Transverse colon (tissue), 4 donors: Measurements from ENCODE around the gene MAL. TPM values are rescaled to one million over a fixed set of nuclear protein-coding genes. Genes with fewer than 3 reads are reported as not detected.

ENCODE experiments used
- DNase-seq: peaks from one replicate; pipeline ENCODE4 v3.0.0-alpha.2; 2019
- H3K27ac ChIP-seq, 4 donors: fragments of 200-600 bp; sonication (generic); 2 replicates each; pipeline ENCODE4 v1.5.1; 2016 to 2018; ENCODE audit warnings: inconsistent platforms in 4 of 4
- H3K27me3 ChIP-seq: fragments of 200-600 bp; sonication (generic); 2 replicates; pipeline ENCODE4 v1.5.1; 2017; ENCODE audit warnings: inconsistent platforms
- H3K36me3 ChIP-seq, 4 donors: fragments of 200-600 bp; sonication (generic); 2 replicates each; pipeline ENCODE4 v1.5.1; 2017 to 2019; ENCODE audit warnings: inconsistent platforms in 4 of 4
- H3K4me1 ChIP-seq, 4 donors: fragments of 200-600 bp; sonication (generic); 2 replicates each; pipeline ENCODE4 v1.5.1; 2017 to 2020; ENCODE audit warnings: inconsistent platforms in 4 of 4
- H3K4me3 ChIP-seq, 4 donors: fragments of 200-600 bp; sonication (generic); 1 replicate in 1 of 4; 2 replicates in 3 of 4; pipeline versions ENCODE4 v1.5.1 to v1.6.1; 2017 to 2019; ENCODE audit warnings: inconsistent platforms in 4 of 4
- H3K9me3 ChIP-seq, 2 donors: fragments of 200-600 bp; sonication (generic); 2 replicates each; pipeline ENCODE4 v1.5.1; 2017 to 2019; ENCODE audit warnings: inconsistent platforms in 2 of 2
- EP300 ChIP-seq: sonication (generic); formaldehyde crosslinking; IDR thresholded peaks from one replicate; pipeline ENCODE4 v1.6.1; 2017; ENCODE audit warnings: antibody characterized with exemption, low read depth
- POLR2A ChIP-seq: fragments of 450-650 bp; IDR thresholded peaks from one replicate; pipeline ENCODE4 v1.6.1; 2016; ENCODE audit warnings: antibody characterized with exemption, mild to moderate bottlenecking, moderate library complexity
- POLR2AphosphoS5 ChIP-seq, 3 donors: sonication (generic); formaldehyde crosslinking; IDR thresholded peaks; one replicate each; pipeline ENCODE4 v1.6.1; 2016; ENCODE audit warnings: antibody characterized with exemption in 3 of 3
- WGBS, 2 donors: methylation state at CpG; one replicate each; pipeline ENCODE4 v1.1.5; 2018; ENCODE audit warnings: low coverage in 1 of 2; 5-methylcytosine and 5-hydroxymethylcytosine counted together
- in situ Hi-C, 4 donors: fragments of 200-750 bp; cut with MboI; loops; one replicate each; pipeline versions ENCODE4 v1.15.0 to v1.15.1; 2017; ENCODE audit warnings: low sequenced_read_pairs in 3 of 4, low pct_ligation_motif_present in 1 of 4, low pct_unique_long_range_greater_than_20kb in 1 of 4
- intact Hi-C: fragments of 100-400 bp; cut with DNase I; formaldehyde crosslinking; loops from one replicate; pipeline ENCODE4 v1.15.1; 2023; ENCODE audit warnings: low total_unique reads
- total RNA-seq, 4 donors: library from RNA; depleted of rRNA; stranded (reverse); fragments of >200 nt; gene quantifications; one replicate each; pipeline ENCODE4 v1.1.0, GENCODE V29; 2016
- TF ChIP-seq, protein P1 (sequence below), 5 experiments: fragments of 200-600 bp in 3 of 5; fragments of 450-650 bp in 2 of 5; sonication (generic) in 3 of 5; IDR thresholded peaks; 1 replicate in 2 of 5; 2 replicates in 3 of 5; pipeline ENCODE4 v1.5.1; 2016 to 2017; ENCODE audit warnings: antibody characterized with exemption in 5 of 5, inconsistent platforms in 3 of 5, mild to moderate bottlenecking in 2 of 5, moderate library complexity in 1 of 5

Gene MAL
- total RNA-seq, 4 donors from 2014 or later: 3.7 to 14.3 (median 5.1) TPM

- intact Hi-C loops (no loop called here), in situ Hi-C loops (no loop called here)
- H3K4me3 ChIP-seq: peak overlapping the region in 2 of 4 donors; percentile 29 to 45
- peaks cover 0 to 23% (median 16%) of the 10 kb centered on the region in 4 donors for H3K4me1 ChIP-seq
- H3K27me3 ChIP-seq: peaks cover 65% of the 10 kb centered on the region
- DNase-seq: no peak
- H3K27ac ChIP-seq: peak overlapping the region in 2 of 4 donors; percentile 43 to 58
- no peaks in the 10 kb centered on the region for H3K9me3 ChIP-seq
- TF ChIP-seq POLR2AphosphoS5 (IDR thresholded peaks at IDR 0.05) (no peak), POLR2A (no peak), EP300 (no peak)
- TF ChIP-seq, protein P1, sequence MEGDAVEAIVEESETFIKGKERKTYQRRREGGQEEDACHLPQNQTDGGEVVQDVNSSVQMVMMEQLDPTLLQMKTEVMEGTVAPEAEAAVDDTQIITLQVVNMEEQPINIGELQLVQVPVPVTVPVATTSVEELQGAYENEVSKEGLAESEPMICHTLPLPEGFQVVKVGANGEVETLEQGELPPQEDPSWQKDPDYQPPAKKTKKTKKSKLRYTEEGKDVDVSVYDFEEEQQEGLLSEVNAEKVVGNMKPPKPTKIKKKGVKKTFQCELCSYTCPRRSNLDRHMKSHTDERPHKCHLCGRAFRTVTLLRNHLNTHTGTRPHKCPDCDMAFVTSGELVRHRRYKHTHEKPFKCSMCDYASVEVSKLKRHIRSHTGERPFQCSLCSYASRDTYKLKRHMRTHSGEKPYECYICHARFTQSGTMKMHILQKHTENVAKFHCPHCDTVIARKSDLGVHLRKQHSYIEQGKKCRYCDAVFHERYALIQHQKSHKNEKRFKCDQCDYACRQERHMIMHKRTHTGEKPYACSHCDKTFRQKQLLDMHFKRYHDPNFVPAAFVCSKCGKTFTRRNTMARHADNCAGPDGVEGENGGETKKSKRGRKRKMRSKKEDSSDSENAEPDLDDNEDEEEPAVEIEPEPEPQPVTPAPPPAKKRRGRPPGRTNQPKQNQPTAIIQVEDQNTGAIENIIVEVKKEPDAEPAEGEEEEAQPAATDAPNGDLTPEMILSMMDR (IDR thresholded peaks at IDR 0.05): no peak
- 10 to 17% methylated on average over 2 to 47 of the region's 47 CpGs for WGBS, 2 donors
- H3K36me3 ChIP-seq: no peaks in the 10 kb centered on the region
Observed at GRCh38 chr2:95026471-95027368, 1.2 kb downstream of the MAL start.

GRCh38 chr2:95027369-95027720, 1.8 kb downstream of the MAL start:
- TF ChIP-seq EP300: no peak
- intact Hi-C loops: no loop called here

DNA sequence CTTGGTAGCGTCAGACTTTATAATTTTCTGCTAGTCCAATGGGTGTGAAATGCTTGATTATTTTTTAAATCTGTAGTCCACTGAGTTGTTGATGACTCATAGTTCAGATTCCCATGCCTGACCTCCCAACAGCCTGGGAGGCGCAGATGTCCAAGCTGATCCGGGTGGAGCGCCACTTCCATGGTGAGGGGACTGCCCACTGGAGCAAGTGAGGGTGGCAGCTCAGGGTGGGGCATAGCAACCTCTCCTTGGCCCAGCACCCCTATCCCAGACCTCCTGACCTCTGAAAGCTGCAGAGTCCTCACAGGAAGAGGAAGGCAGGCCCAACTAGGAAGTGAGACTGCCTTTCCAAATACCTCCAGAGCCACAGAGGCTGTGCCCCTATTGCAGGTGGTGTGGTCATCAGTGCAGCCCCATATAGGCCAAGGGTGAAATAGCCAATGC, 4.4 kb downstream of the MAL start:
- 82 to 100% methylated on average over 1 to 4 of the region's 4 CpGs for WGBS, 2 donors
- H3K4me1 ChIP-seq: peaks cover 0 to 22% (median 16%) of the 10 kb centered on the region in 4 donors
- no peak for DNase-seq
- peaks cover 39% of the 10 kb centered on the region for H3K27me3 ChIP-seq
- no peaks in the 10 kb centered on the region for H3K36me3 ChIP-seq
- in situ Hi-C loops: no loop called here
- no peak overlapping the region for H3K27ac ChIP-seq
- H3K4me3 ChIP-seq: no peak overlapping the region
- TF ChIP-seq EP300 (no peak), POLR2AphosphoS5 (IDR thresholded peaks at IDR 0.05) (no peak), POLR2A (no peak)
- TF ChIP-seq, protein P1 (IDR thresholded peaks at IDR 0.05): no peak
- intact Hi-C loops: no loop called here
- no peaks in the 10 kb centered on the region for H3K9me3 ChIP-seq

More at GRCh38 chr2:95027369-95027720, 1.8 kb downstream of the MAL start:
- Histone ChIP-seq H3K4me1 (peaks cover 0 to 23% (median 16%) of the 10 kb centered on the region in 4 donors), H3K4me3 (no peak overlapping the region), H3K36me3 (no peaks in the 10 kb centered on the region), H3K9me3 (no peaks in the 10 kb centered on the region), H3K27me3 (peaks cover 65% of the 10 kb centered on the region), H3K27ac (no peak overlapping the region)
- 57 to 72% methylated on average over 3 to 9 of the region's 9 CpGs for WGBS, 2 donors
- DNase-seq: no peak
- in situ Hi-C loops: no loop called here

DNA sequence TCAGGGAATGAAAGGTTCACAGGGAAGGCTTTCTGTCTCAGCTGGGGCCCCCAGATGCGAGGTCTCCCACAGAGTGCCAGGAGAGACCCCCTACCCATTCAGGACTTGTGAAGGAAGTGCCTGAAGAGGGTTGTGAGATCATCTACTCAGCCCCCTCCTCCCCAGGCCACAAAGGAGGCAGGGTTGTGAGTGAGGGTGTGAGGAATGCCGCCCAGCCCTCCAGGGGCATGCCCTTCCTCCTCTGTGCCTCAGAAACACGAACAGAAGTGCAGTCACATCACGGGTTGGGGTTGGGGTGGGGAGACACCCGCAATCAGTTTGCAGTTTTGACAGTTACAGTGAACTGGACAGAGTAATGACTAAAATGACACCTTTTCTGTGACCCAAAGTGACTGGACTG, 5.0 kb downstream of the MAL start:
- intact Hi-C loops: no loop called here
- no peak for TF ChIP-seq POLR2AphosphoS5 (IDR thresholded peaks at IDR 0.05)
- TF ChIP-seq EP300: no peak
- TF ChIP-seq POLR2A: no peak
- TF ChIP-seq, protein P1 (IDR thresholded peaks at IDR 0.05): no peak

More for the DNA sequence above, 5.0 kb downstream of the MAL start:
- Histone ChIP-seq H3K36me3 (no peaks in the 10 kb centered on the region), H3K27me3 (peaks cover 33% of the 10 kb centered on the region), H3K4me1 (peaks cover 0 to 16% (median 13%) of the 10 kb centered on the region in 4 donors), H3K27ac (no peak overlapping the region), H3K9me3 (no peaks in the 10 kb centered on the region), H3K4me3 (no peak overlapping the region)
- in situ Hi-C loops: no loop called here
- DNase-seq: no peak
- WGBS, 2 donors: 66% methylated on average over 5 of the region's 5 CpGs; no CpG with 5 or more reads in 1 of the 2 donors
